Measurements from ENCODE around the gene TNIK. TPM values are rescaled to one million over a fixed set of nuclear protein-coding genes. Genes with fewer than 3 reads are reported as not detected.

TNIK gene
- total RNA-seq, 1 experiment from 2014 or later: 0.69 TPM

GRCh38 chr3:171470714-171471227 is 10.6 kb upstream of the TNIK start:
- Histone ChIP-seq H3K4me1 (ENCODE audit: insufficient read depth, low read length, poor library complexity, severe bottlenecking) (no peaks in the 10 kb centered on the region), H3K36me3 (ENCODE audit: insufficient read depth, low read length, poor library complexity, severe bottlenecking) (no peaks in the 10 kb centered on the region), H3K27me3 (replicated peaks; ENCODE audit: insufficient read depth, low read depth, low read length, poor library complexity) (no peaks in the 10 kb centered on the region), H3K4me3 (ENCODE audit: low read depth, low read length, poor library complexity, severe bottlenecking) (no peak overlapping the region), H3K27ac (ENCODE audit: low read depth, low read length, poor library complexity, severe bottlenecking) (no peak overlapping the region), H3K9me3 (ENCODE audit: low read depth, low read length, poor library complexity, severe bottlenecking) (no peaks in the 10 kb centered on the region)
- no TSS peak for BruUV-seq (replicated peaks)
- intact Hi-C loops (cut with micrococcal nuclease; ENCODE audit: unreplicated experiment): no loop called here
- no peak for DNase-seq (ENCODE audit: low spot score)
- ChIA-PET POLR2A (ENCODE audit: low non-redundant PET) (no interaction called here), CTCF (no interaction called here)
- TF ChIP-seq CTCF (conservative IDR thresholded peaks at IDR 0.05; ENCODE audit: low read depth, low read length) (no peak), EZH2 (IDR thresholded peaks at IDR 0.05; ENCODE audit: borderline replicate concordance, low read depth, low read length, poor library complexity, severe bottlenecking) (no peak)

DNA sequence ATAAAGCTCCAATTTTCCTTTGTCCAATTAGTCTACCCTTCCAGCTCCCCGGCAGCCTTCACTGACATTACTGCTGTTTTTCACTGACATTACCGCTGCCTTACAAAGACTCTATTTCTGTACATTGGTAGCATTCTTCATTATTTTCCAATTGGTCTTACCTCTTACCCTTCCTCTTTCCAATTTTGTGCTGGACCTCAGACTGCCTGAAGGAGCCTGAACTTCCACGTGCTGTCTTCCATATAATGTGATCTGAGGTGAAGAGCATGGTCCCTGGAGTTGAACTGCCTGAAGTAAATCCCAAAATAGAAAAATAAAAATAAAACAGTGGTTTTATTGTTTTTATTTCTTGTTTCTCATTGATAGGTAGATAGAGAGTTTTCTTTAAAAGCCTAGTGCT is 9.2 kb upstream of the TNIK start:
- H3K27me3 ChIP-seq (replicated peaks; ENCODE audit: insufficient read depth, low read depth, low read length, poor library complexity): no peaks in the 10 kb centered on the region
- intact Hi-C loops (cut with micrococcal nuclease; ENCODE audit: unreplicated experiment): no loop called here
- no TSS peak for BruUV-seq (replicated peaks)
- ChIA-PET CTCF (no interaction called here), POLR2A (ENCODE audit: low non-redundant PET) (no interaction called here)
- H3K9me3 ChIP-seq (ENCODE audit: low read depth, low read length, poor library complexity, severe bottlenecking): no peaks in the 10 kb centered on the region
- no peak for TF ChIP-seq CTCF (conservative IDR thresholded peaks at IDR 0.05; ENCODE audit: low read depth, low read length)
- TF ChIP-seq EZH2 (IDR thresholded peaks at IDR 0.05; ENCODE audit: borderline replicate concordance, low read depth, low read length, poor library complexity, severe bottlenecking): no peak
- H3K4me3 ChIP-seq (ENCODE audit: low read depth, low read length, poor library complexity, severe bottlenecking): no peak overlapping the region
- H3K36me3 ChIP-seq (ENCODE audit: insufficient read depth, low read length, poor library complexity, severe bottlenecking): no peaks in the 10 kb centered on the region
- H3K27ac ChIP-seq (ENCODE audit: low read depth, low read length, poor library complexity, severe bottlenecking): no peak overlapping the region
- DNase-seq (ENCODE audit: low spot score): no peak
- H3K4me1 ChIP-seq (ENCODE audit: insufficient read depth, low read length, poor library complexity, severe bottlenecking): no peaks in the 10 kb centered on the region

GRCh38 chr3:171468296-171468906 is 8.2 kb upstream of the TNIK start:
- CTCF ChIA-PET: no interaction called here
- POLR2A ChIA-PET (ENCODE audit: low non-redundant PET): no interaction called here
- intact Hi-C loops (cut with micrococcal nuclease; ENCODE audit: unreplicated experiment): no loop called here
- no peaks in the 10 kb centered on the region for H3K27me3 ChIP-seq (replicated peaks; ENCODE audit: insufficient read depth, low read depth, low read length, poor library complexity)
- no peak overlapping the region for H3K27ac ChIP-seq (ENCODE audit: low read depth, low read length, poor library complexity, severe bottlenecking)
- no peaks in the 10 kb centered on the region for H3K4me1 ChIP-seq (ENCODE audit: insufficient read depth, low read length, poor library complexity, severe bottlenecking)
- H3K4me3 ChIP-seq (ENCODE audit: low read depth, low read length, poor library complexity, severe bottlenecking): no peak overlapping the region
- H3K9me3 ChIP-seq (ENCODE audit: low read depth, low read length, poor library complexity, severe bottlenecking): no peaks in the 10 kb centered on the region
- TF ChIP-seq CTCF (conservative IDR thresholded peaks at IDR 0.05; ENCODE audit: low read depth, low read length): no peak
- TF ChIP-seq EZH2 (IDR thresholded peaks at IDR 0.05; ENCODE audit: borderline replicate concordance, low read depth, low read length, poor library complexity, severe bottlenecking): no peak
- H3K36me3 ChIP-seq (ENCODE audit: insufficient read depth, low read length, poor library complexity, severe bottlenecking): no peaks in the 10 kb centered on the region
- DNase-seq (ENCODE audit: low spot score): no peak
- BruUV-seq (replicated peaks): no TSS peak

Measured in A673 (cell line).